Measurements from ENCODE around the gene P2RX1. TPM values are rescaled to one million over a fixed set of nuclear protein-coding genes. Genes with fewer than 3 reads are reported as not detected.

Gene P2RX1
- polyA plus RNA-seq, 4 donors = 2.2 to 53.4 (median 3.2) TPM; not detected in 1

GRCh38 chr17:3925684-3926485 is 9.6 kb upstream of the P2RX1 start:
- peaks cover 0 to 60% (median 5%) of the 10 kb centered on the region in 3 donors for H3K36me3 ChIP-seq (ENCODE audit: control insufficient read depth in 3 of 3, insufficient read depth in 2 of 3, low read depth in 1 of 3, low read length in 3 of 3)
- H3K27ac ChIP-seq (ENCODE audit: low read depth in 1 of 3, low read length in 2 of 3) = peak overlapping the region in 2 of 3 donors; percentile 23 to 95
- FAIRE-seq (no peak), DNase-seq (no peak)
- no peaks in the 10 kb centered on the region for H3K27me3 ChIP-seq (ENCODE audit: control insufficient read depth in 3 of 3, insufficient read depth in 3 of 3, low read length in 3 of 3)
- no peaks in the 10 kb centered on the region for H3K9me3 ChIP-seq (ENCODE audit: control insufficient read depth in 2 of 2, insufficient read depth in 1 of 2, low read depth in 1 of 2, low read length in 1 of 2)
- 81 to 89% (median 81%) methylated on average over 17 of the region's 17 CpGs for WGBS, 3 donors
- H3K4me3 ChIP-seq (ENCODE audit: low read depth in 1 of 3, low read length in 3 of 3) = no peak overlapping the region
- peaks cover 0 to 62% (median 0%) of the 10 kb centered on the region in 3 donors for H3K4me1 ChIP-seq (ENCODE audit: control insufficient read depth in 3 of 3, insufficient read depth in 2 of 3, low read depth in 1 of 3, low read length in 2 of 3)

- H3K4me1 ChIP-seq (ENCODE audit: control insufficient read depth in 3 of 3, insufficient read depth in 2 of 3, low read depth in 1 of 3, low read length in 2 of 3) = peaks cover 0 to 62% (median 0%) of the 10 kb centered on the region in 3 donors
- DNase-seq (no peak), FAIRE-seq (no peak)
- H3K4me3 ChIP-seq (ENCODE audit: low read depth in 1 of 3, low read length in 3 of 3) = no peak overlapping the region
- no peaks in the 10 kb centered on the region for H3K27me3 ChIP-seq (ENCODE audit: control insufficient read depth in 3 of 3, insufficient read depth in 3 of 3, low read length in 3 of 3)
- H3K36me3 ChIP-seq (ENCODE audit: control insufficient read depth in 3 of 3, insufficient read depth in 2 of 3, low read depth in 1 of 3, low read length in 3 of 3) = peaks cover 0 to 57% (median 3%) of the 10 kb centered on the region in 3 donors
- 69 to 82% (median 78%) methylated on average over 38 to 40 of the region's 40 CpGs for WGBS, 3 donors
- H3K9me3 ChIP-seq (ENCODE audit: control insufficient read depth in 2 of 2, insufficient read depth in 1 of 2, low read depth in 1 of 2, low read length in 1 of 2) = no peaks in the 10 kb centered on the region
- H3K27ac ChIP-seq (ENCODE audit: low read depth in 1 of 3, low read length in 2 of 3) = peak overlapping the region in 2 of 3 donors; percentile 48 to 61
Measured at GRCh38 chr17:3924512-3925350, 8.5 kb upstream of the P2RX1 start.

DNA sequence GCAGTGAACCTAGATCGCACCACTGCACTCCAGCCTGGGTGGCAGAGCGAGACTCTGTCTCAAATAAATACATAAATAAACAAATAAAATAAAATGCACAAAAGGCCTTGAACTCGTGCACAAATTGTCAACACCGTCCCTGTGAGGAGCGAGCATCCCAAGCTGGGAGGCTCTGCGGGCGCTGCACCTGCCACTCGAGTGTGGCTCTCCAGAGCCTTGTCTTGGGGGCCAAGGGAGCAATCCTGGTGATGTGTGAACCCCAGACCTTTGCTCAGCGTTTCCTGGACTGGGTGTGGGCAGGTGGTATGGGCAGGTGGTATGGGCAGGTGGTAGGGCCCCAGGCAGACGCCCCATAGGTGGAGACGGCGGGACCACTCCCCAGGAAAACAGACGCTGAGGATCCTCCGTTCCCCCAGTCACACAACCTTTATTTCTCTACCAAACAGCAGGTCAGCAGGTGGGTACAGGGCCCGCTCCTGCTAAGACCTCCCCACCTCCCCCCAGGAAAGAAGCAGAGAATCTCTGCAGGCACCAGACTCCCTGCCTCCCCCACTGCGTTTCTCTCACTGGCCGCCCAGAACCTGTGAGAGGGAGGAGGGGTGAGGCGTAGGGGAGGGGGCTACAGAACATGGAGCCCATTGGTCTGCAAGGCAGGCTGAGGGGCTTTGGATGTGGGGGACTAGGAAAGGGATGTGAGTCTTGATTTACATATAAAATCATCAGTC is 7.4 kb upstream of the P2RX1 start:
- WGBS, 3 donors = 64 to 85% (median 64%) methylated on average over 18 of the region's 18 CpGs
- FAIRE-seq (no peak), DNase-seq (no peak)
- Histone ChIP-seq H3K9me3 (ENCODE audit: control insufficient read depth in 2 of 2, insufficient read depth in 1 of 2, low read depth in 1 of 2, low read length in 1 of 2) (no peaks in the 10 kb centered on the region), H3K36me3 (ENCODE audit: control insufficient read depth in 3 of 3, insufficient read depth in 2 of 3, low read depth in 1 of 3, low read length in 3 of 3) (peaks cover 0 to 52% (median 3%) of the 10 kb centered on the region in 3 donors), H3K4me3 (ENCODE audit: low read depth in 1 of 3, low read length in 3 of 3) (no peak overlapping the region), H3K27me3 (ENCODE audit: control insufficient read depth in 3 of 3, insufficient read depth in 3 of 3, low read length in 3 of 3) (no peaks in the 10 kb centered on the region), H3K4me1 (ENCODE audit: control insufficient read depth in 3 of 3, insufficient read depth in 2 of 3, low read depth in 1 of 3, low read length in 2 of 3) (peaks cover 0 to 63% (median 0%) of the 10 kb centered on the region in 3 donors), H3K27ac (ENCODE audit: low read depth in 1 of 3, low read length in 2 of 3) (peak overlapping the region in 2 of 3 donors; percentile 24 to 61)

DNA sequence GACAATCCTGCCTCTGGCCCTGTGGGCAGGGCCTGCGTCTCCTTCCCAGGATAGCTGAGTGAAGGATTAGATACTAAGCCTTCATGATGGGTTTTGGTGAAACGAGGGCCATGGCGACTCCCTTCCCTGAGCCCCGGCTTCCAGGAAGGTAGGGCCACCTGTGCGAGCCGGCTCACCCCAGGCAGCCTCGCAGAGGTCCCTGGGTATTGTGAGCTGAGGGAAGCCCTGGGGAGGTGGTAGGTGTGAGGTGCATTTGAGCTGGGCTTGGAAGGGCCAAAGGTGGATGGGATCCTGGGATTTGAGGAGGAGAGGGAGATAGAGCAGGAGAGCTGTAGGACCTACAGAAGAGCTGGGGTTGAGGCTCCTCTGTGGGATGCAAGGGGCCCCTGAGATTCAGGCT is 6.5 kb upstream of the P2RX1 start:
- H3K36me3 ChIP-seq (ENCODE audit: control insufficient read depth in 3 of 3, insufficient read depth in 2 of 3, low read depth in 1 of 3, low read length in 3 of 3) = peaks cover 0 to 44% (median 3%) of the 10 kb centered on the region in 3 donors
- DNase-seq (no peak), FAIRE-seq (no peak)
- WGBS, 3 donors = 82 to 88% (median 84%) methylated on average over 7 of the region's 7 CpGs
- peaks cover 0 to 59% (median 0%) of the 10 kb centered on the region in 3 donors for H3K4me1 ChIP-seq (ENCODE audit: control insufficient read depth in 3 of 3, insufficient read depth in 2 of 3, low read depth in 1 of 3, low read length in 2 of 3)
- H3K27ac ChIP-seq (ENCODE audit: low read depth in 1 of 3, low read length in 2 of 3) = no peak overlapping the region
- no peak overlapping the region for H3K4me3 ChIP-seq (ENCODE audit: low read depth in 1 of 3, low read length in 3 of 3)
- H3K27me3 ChIP-seq (ENCODE audit: control insufficient read depth in 3 of 3, insufficient read depth in 3 of 3, low read length in 3 of 3) = no peaks in the 10 kb centered on the region
- no peaks in the 10 kb centered on the region for H3K9me3 ChIP-seq (ENCODE audit: control insufficient read depth in 2 of 2, insufficient read depth in 1 of 2, low read depth in 1 of 2, low read length in 1 of 2)

- no peak for DNase-seq
- WGBS, 3 donors = 81 to 87% (median 87%) methylated on average over 26 to 27 of the region's 27 CpGs
- Histone ChIP-seq H3K27me3 (ENCODE audit: control insufficient read depth in 3 of 3, insufficient read depth in 3 of 3, low read length in 3 of 3) (no peaks in the 10 kb centered on the region), H3K4me1 (ENCODE audit: control insufficient read depth in 3 of 3, insufficient read depth in 2 of 3, low read depth in 1 of 3, low read length in 2 of 3) (peaks cover under 1 to 59% (median 6%) of the 10 kb centered on the region in 3 donors), H3K27ac (ENCODE audit: low read depth in 1 of 3, low read length in 2 of 3) (peak overlapping the region in 1 of 3 donors; percentile 35), H3K9me3 (ENCODE audit: control insufficient read depth in 2 of 2, insufficient read depth in 1 of 2, low read depth in 1 of 2, low read length in 1 of 2) (no peaks in the 10 kb centered on the region), H3K36me3 (ENCODE audit: control insufficient read depth in 3 of 3, insufficient read depth in 2 of 3, low read depth in 1 of 3, low read length in 3 of 3) (peaks cover 0 to 39% (median 3%) of the 10 kb centered on the region in 3 donors), H3K4me3 (ENCODE audit: low read depth in 1 of 3, low read length in 3 of 3) (no peak overlapping the region)
- no peak for FAIRE-seq
Measured at GRCh38 chr17:3921502-3922319, 5.4 kb upstream of the P2RX1 start.

DNA sequence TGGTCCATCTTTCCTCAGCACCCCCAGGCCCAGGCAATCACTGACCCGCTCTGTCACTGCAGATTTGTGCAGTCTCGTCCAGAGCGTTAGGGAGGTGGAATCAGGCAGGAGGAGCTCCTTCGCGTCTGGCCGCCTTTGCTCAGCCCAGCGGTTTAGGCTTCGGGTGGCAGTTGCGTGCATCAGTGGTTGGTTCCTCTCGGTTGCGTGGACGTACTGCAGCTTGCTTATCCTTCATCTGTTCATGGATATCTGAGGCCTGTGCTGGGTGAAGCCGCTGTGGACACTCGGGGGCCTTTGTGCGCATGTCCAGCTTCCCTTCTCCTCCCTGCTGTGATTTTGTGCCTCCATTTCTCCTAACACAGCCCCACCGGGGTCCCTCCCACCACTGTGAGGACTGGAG is 4.7 kb upstream of the P2RX1 start:
- FAIRE-seq (no peak), DNase-seq (no peak)
- no peaks in the 10 kb centered on the region for H3K9me3 ChIP-seq (ENCODE audit: control insufficient read depth in 2 of 2, insufficient read depth in 1 of 2, low read depth in 1 of 2, low read length in 1 of 2)
- no peaks in the 10 kb centered on the region for H3K27me3 ChIP-seq (ENCODE audit: control insufficient read depth in 3 of 3, insufficient read depth in 3 of 3, low read length in 3 of 3)
- peak overlapping the region in 1 of 3 donors; percentile 35 for H3K27ac ChIP-seq (ENCODE audit: low read depth in 1 of 3, low read length in 2 of 3)
- no peak overlapping the region for H3K4me3 ChIP-seq (ENCODE audit: low read depth in 1 of 3, low read length in 3 of 3)
- peaks cover 3 to 60% (median 8%) of the 10 kb centered on the region in 3 donors for H3K4me1 ChIP-seq (ENCODE audit: control insufficient read depth in 3 of 3, insufficient read depth in 2 of 3, low read depth in 1 of 3, low read length in 2 of 3)
- H3K36me3 ChIP-seq (ENCODE audit: control insufficient read depth in 3 of 3, insufficient read depth in 2 of 3, low read depth in 1 of 3, low read length in 3 of 3) = peaks cover 0 to 38% (median 3%) of the 10 kb centered on the region in 3 donors
- 87 to 89% (median 88%) methylated on average over 16 of the region's 16 CpGs for WGBS, 3 donors

- H3K27ac ChIP-seq (ENCODE audit: low read depth in 1 of 3, low read length in 2 of 3) = peak overlapping the region in 2 of 3 donors; percentile 70 to 87
- 78 to 86% (median 85%) methylated on average over 21 to 22 of the region's 22 CpGs for WGBS, 3 donors
- H3K27me3 ChIP-seq (ENCODE audit: control insufficient read depth in 3 of 3, insufficient read depth in 3 of 3, low read length in 3 of 3) = no peaks in the 10 kb centered on the region
- no peaks in the 10 kb centered on the region for H3K9me3 ChIP-seq (ENCODE audit: control insufficient read depth in 2 of 2, insufficient read depth in 1 of 2, low read depth in 1 of 2, low read length in 1 of 2)
- peaks cover 3 to 53% (median 8%) of the 10 kb centered on the region in 3 donors for H3K4me1 ChIP-seq (ENCODE audit: control insufficient read depth in 3 of 3, insufficient read depth in 2 of 3, low read depth in 1 of 3, low read length in 2 of 3)
- no peak for FAIRE-seq
- DNase-seq = no peak
- H3K4me3 ChIP-seq (ENCODE audit: low read depth in 1 of 3, low read length in 3 of 3) = no peak overlapping the region
- peaks cover 0 to 37% (median 0%) of the 10 kb centered on the region in 3 donors for H3K36me3 ChIP-seq (ENCODE audit: control insufficient read depth in 3 of 3, insufficient read depth in 2 of 3, low read depth in 1 of 3, low read length in 3 of 3)
Measured at GRCh38 chr17:3919123-3919624, 2.9 kb upstream of the P2RX1 start.
